Measurements from ENCODE around the gene PRKAR2B.

DNA sequence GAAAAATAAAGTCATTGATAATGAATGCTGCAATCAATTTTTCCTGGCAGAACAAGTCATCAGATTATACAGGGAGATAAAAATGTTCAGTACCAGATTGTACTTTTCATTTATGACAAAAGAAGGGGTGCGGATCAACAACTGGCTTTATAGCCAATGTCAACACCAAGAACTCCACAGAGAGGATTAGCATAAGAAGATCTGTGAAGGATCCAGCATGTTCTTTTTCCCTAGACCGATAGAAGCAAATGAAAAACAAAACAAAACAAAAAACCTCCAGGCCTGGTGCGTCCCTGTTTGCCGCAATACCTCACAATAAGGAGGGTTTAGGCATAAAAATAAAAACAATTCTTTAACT lies 34.7 kb upstream of the PRKAR2B start:
- TF ChIP-seq POLR2A (IDR thresholded peaks at IDR 0.05) (no peak), CTCF (IDR thresholded peaks at IDR 0.05) (no peak)

Data from prostate gland (tissue), 2 donors.